WTC11 (cell line): ENCODE data around the gene DOK3.

Experiments used
- CTCF ChIP-seq: fragments of 200-600 bp; IDR thresholded peaks from 2 replicates; pipeline ENCODE4 v1.8.0; 2022; ENCODE audit warnings: antibody characterized with exemption
- ETV6 ChIP-seq: sonication (generic); formaldehyde crosslinking; IDR thresholded peaks from 2 replicates; pipeline ENCODE4 v1.8.1; 2022; ENCODE audit warnings: mild to moderate bottlenecking, missing genetic modification reagents
- FOXJ3 ChIP-seq: sonication (generic); formaldehyde crosslinking; IDR thresholded peaks from 2 replicates; pipeline ENCODE4 v1.9.0; 2021; ENCODE audit warnings: missing genetic modification reagents, mild to moderate bottlenecking, borderline replicate concordance
- FOXP1 ChIP-seq: sonication (generic); formaldehyde crosslinking; IDR thresholded peaks from 2 replicates; pipeline ENCODE4 v1.8.0; 2022; ENCODE audit warnings: missing genetic modification reagents, mild to moderate bottlenecking, moderate library complexity, borderline replicate concordance
- NFE2L1 ChIP-seq: sonication (generic); formaldehyde crosslinking; IDR thresholded peaks from 2 replicates; pipeline ENCODE4 v1.8.1; 2023; ENCODE audit warnings: missing genetic modification reagents
- PRRX2 ChIP-seq: fragments of 250-450 bp; sonication (Bioruptor Pico); IDR thresholded peaks from 2 replicates; pipeline ENCODE4 v1.8.0; 2021; ENCODE audit warnings: mild to moderate bottlenecking
- SMAD3 ChIP-seq: sonication (generic); formaldehyde crosslinking; IDR thresholded peaks from 2 replicates; pipeline ENCODE4 v1.8.0; 2022; ENCODE audit warnings: missing genetic modification reagents, mild to moderate bottlenecking, borderline replicate concordance
- SMAD4 ChIP-seq: sonication (generic); formaldehyde crosslinking; IDR thresholded peaks from 2 replicates; pipeline ENCODE4 v1.8.0; 2022; ENCODE audit warnings: mild to moderate bottlenecking, missing genetic modification reagents
- USF2 ChIP-seq: sonication (generic); formaldehyde crosslinking; IDR thresholded peaks from 2 replicates; pipeline ENCODE4 v1.8.1; 2023; ENCODE audit warnings: mild to moderate bottlenecking, missing genetic modification reagents, moderate library complexity
- ZNF232 ChIP-seq: sonication (generic); formaldehyde crosslinking; IDR thresholded peaks from 2 replicates; pipeline ENCODE4 v1.8.0; 2022; ENCODE audit warnings: mild to moderate bottlenecking, missing genetic modification reagents
- ZNF423 ChIP-seq: fragments of 250-450 bp; sonication (Bioruptor Pico); IDR thresholded peaks from 2 replicates; pipeline ENCODE4 v2.1.2; 2022; ENCODE audit warnings: mild to moderate bottlenecking, moderate library complexity

GRCh38 chr5:177524539-177524900 lies 14.9 kb upstream of the DOK3 start:
- TF ChIP-seq FOXP1 (CRISPR knock-in tag) (no peak), FOXJ3 (CRISPR knock-in tag) (no peak), ETV6 (CRISPR knock-in tag) (no peak), USF2 (CRISPR knock-in tag) (no peak), CTCF (no peak), SMAD3 (no peak), ZNF423 (no peak), NFE2L1 (CRISPR knock-in tag) (no peak), ZNF232 (CRISPR knock-in tag) (no peak), PRRX2 (CRISPR knock-in tag) (no peak), SMAD4 (CRISPR knock-in tag) (no peak)
